Activated gamma-delta T cell treated with Interleukin-2 at 50 U/mL for 16 hours (primary cell): Measurements from ENCODE around the gene PKNOX1.
"Not testable (repeated sequence)": the region's sequence is repeated elsewhere in the genome, so short reads cannot be mapped to it uniquely, and the experiment has no call there.

Experiments
- DNase-seq: peaks from one replicate; pipeline ENCODE4 v3.0.0-alpha.2; 2020

Gene PKNOX1

GRCh38 chr21:43021191-43021590 lies 46.8 kb downstream of the PKNOX1 start:
- DNase-seq: no peak

- no peak for DNase-seq
These were observed 47.6 kb downstream of the PKNOX1 start for GRCh38 chr21:43021756-43022600.

GRCh38 chr21:43023175-43023574 lies 48.8 kb downstream of the PKNOX1 start:
- DNase-seq: no peak

GRCh38 chr21:43024439-43025136 lies 50.2 kb downstream of the PKNOX1 start:
- DNase-seq: no peak

- no peak for DNase-seq
These were observed 51.3 kb downstream of the PKNOX1 start for GRCh38 chr21:43025636-43026180.

DNA sequence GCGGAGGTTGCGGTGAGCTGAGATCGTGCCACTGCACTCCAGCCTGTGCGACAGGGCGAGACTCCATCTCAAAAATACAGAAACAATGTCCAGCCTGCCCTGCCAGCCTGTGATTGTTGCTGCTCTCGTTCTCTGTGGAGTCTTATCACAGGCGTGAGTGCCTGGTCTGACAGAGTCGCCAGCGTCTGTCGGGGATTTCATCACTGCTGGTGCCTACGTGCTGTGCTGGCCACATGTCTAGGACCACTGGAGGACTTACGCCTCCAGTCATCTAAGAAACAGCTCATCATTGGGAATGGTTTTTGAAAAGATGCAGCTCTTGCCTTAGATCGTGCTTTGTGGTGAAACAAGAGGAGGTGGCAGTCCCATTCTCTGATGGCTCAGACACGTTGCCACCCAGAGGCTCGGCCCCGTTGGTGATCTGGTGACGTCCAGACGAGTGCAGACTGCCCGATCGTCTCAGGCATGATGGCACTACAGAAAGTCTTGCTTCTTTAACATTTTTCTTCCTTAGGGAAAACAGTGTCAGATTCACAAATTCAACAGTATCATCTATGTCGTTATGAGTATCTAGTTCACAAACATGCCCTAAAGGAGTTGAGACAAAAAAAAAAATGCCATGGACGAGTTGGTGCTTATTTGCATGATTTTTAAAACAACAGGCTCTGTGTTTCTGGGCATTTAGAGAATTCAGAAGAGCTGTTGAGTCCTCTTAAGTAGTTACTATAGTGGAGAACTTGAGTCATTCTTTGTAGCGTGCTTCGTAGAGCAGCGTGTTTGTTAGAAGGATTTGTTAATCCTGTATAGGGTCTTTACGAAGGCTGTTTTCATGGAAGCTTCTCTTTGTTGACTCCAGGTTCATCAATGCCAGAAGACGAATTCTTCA lies 53.7 kb downstream of the PKNOX1 start:
- no peak for DNase-seq

GRCh38 chr21:43029785-43030184 lies 55.4 kb downstream of the PKNOX1 start:
- DNase-seq: no peak

DNA sequence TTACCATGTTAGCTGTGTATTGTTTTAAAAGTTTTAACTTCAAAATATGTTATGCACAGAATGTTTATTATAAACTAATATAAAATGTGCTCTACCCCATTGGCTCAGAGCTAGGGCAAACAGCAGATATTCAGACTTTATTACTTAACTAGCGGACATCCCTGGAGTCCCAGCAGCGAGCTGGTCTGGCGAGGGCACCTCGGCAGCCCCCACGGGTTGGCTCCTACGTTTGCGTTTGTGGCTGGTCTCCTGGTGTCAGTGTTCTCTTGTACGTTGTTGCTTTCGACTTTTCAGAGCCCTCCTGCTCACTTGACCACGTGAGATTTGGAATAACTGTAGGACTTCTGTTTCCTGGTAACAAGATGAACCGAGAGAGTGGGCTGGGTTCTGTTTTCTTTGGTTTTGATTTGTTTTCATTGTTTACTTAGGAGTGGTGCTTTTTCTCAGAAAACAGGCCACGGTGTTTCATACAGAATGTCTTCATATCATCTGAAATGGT lies 56.8 kb downstream of the PKNOX1 start:
- no peak for DNase-seq

DNA sequence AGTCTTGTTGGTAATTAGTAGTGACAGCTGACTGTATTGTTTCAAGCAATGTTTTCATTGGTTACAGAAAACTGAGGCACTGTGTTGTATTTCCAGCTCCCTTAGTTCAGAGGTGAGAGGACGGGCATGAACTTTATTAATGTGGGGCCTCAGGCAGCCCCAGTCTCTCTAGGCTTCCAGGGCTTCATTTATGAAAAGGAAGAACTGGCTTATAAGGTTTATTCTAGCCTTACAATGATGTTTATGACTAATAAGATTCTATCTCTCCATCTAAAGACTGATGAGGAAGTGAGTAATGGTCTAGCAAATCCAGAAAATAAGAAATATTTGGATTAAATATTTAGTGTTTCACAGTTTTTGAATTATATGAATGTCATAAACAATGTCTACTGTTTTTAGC lies 59.7 kb downstream of the PKNOX1 start:
- no peak for DNase-seq

DNA sequence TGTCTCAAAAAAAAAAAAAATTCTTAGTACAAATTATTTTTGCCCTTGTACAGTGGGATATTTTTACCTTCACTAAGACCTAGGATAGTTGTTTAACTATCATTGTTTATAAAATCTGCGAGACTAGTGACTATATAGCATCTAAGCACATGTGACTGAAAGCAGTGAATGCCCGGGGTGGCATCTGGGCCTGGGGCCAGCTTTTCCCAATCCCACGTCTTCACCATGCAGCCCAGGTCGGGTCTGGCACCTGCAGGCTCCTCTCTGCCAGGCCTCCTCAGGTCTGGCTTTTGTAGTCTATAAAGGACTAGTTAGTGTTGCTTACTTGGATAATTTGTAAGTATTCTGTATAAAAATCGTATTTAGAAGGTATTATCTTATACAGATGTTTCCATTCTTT lies 60.5 kb downstream of the PKNOX1 start:
- DNase-seq: no peak

DNA sequence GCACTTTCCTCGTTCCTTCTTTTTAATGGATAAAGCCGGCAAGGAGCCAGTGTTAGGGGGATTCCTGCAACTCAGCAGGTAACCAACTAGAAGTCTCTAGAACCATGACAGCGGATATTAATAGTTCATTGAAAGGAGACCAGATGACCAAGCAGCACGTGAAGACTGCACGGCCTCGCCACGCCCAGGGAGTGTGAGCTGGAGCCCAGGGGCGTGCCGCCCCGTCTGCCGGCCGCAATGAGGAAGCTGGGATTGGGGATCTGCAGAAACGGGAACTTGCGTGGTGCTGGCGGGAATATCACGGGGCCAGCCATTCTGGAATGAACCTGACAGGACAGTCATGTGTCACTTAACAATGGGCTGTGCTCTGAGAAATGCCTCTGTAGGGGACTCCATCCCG lies 62.5 kb downstream of the PKNOX1 start:
- DNase-seq: not testable (repeated sequence)

- DNase-seq: not testable (repeated sequence)
These were observed 63.7 kb downstream of the PKNOX1 start for GRCh38 chr21:43037918-43038658.

DNA sequence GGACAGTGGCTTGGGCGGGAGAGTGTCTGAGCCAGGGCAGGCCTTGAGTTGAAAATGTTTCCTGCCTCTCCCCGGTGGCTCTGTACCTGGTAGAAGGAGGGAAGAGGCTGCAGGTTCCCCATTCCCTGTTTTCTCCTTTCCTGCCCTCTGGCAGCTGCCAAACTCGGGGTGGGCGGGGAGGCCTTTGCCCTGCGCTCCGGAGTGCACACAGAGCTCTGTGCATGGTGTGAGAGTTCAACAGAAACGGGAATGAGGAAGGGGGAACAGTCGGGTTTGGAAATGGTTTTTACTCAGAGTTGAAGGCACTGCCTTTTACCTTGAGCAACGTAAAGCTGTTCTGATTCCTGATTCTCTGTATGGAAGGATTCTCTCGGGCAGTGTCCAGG lies 64.3 kb downstream of the PKNOX1 start:
- DNase-seq: not testable (repeated sequence)

DNA sequence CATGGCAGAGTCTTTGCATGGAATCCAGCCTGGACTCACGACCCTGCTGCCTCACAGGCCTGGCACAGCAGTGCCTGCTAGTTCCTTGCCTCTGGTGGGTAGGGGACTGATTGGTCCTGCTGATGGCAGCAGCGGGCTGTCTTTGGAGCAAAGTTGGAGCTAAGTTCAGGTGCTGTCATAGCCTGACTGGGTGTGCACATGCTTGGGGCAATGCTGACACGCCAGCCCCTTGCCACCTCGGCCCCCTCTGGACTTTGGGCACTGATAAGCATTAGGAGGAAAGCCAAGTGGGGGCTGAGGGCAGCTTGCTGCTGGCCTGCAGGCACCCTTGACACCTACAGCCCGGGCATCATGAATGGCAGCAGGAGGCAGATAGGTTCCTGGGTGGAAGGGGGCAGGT lies 67.8 kb downstream of the PKNOX1 start:
- DNase-seq: not testable (repeated sequence)

DNA sequence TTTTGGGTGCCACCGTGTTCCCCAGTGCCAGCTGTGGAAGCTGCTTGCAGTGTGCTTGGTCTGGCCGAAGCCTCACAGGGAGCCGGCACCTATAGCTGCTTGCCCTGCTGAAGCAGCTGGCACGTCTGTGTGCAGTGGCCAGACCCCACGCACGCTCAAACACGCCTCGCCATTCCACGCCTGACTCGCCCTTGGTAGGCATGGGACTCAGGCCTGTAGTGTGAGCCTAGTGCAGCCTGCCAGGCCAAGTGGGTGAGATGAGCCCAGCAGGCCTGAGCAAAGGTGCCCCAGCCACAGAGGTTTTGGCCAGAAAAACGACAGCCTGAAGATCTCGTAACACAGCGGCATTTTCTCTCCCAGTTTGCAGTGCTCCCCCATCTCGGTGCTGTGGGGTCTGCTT lies 68.9 kb downstream of the PKNOX1 start:
- not testable (repeated sequence) for DNase-seq

DNA sequence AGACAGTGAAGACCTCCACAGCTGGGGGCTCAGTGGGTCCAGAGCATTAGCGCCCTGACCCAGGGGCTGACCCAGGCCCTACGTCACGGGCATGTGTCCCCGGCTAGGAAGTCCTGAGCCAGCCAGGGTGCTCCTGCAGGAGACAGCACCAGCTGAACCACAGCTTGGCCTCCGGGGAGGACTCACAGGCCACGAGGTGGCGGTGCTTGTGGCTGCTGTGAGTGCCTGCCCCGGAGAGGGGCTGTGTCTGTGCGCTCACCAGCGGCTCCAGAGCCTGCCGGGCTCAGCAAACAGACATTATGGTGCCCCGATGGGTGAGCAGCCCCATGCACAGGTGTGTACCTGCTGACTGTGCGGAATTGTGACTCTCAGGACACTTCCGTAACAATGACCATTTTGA lies 70.2 kb downstream of the PKNOX1 start:
- not testable (repeated sequence) for DNase-seq

- not testable (repeated sequence) for DNase-seq
These were observed 71.0 kb downstream of the PKNOX1 start for GRCh38 chr21:43045165-43045875.

- DNase-seq: not testable (repeated sequence)
These were observed 71.8 kb downstream of the PKNOX1 start for GRCh38 chr21:43045876-43046821.

GRCh38 chr21:43053112-43053511 lies 78.8 kb downstream of the PKNOX1 start:
- DNase-seq: not testable (repeated sequence)
